HG03571 (cell line): ENCODE data around the gene LCLAT1.
"Not testable (repeated sequence)": the region's sequence is repeated elsewhere in the genome, so short reads cannot be mapped to it uniquely, and the experiment has no call there.

Source experiments
- ATAC-seq: cut with Tn5 transposase; IDR thresholded peaks from one replicate; pipeline ENCODE4 v1.9.1; 2021; ENCODE audit not compliant: unreplicated experiment

LCLAT1 gene

DNA sequence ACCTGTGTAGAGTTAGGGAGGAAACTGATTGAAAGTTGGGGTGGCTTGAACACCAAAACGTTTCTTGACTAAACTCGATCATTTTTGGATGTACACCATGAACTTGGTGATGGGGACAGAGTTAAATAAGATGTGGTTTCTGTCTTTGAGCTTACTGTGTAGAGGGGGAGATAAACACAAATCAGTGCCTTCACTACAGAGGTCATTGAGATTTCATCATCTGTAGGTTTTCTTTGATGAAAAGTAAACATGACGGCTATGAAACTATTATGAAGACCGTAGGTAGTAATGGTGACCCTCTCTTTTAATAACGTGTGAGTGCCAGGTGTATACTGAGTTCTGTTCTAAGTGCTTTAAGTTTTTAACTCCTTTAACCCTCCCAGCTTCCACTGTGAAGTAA is 6.5 kb downstream of the LCLAT1 start:
- ATAC-seq, result no peak

DNA sequence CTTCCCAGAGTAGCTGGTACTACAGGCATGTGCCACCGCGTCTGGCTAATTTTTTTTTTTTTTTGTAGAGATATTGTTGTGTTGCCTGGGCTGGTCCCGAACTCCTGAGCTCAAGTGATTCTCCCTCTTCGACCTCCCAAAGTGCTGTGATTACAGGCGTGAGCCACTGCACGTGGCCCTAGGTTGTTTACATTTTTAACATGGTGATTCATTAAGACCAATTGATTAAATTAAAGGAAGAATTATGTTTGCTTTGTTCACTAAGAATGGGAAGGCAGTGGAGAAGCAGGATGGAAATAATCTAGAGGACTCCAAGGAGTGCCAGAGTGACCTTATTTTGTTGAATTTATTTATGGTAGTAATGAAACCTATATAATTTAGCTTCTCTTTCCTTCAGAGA is 7.5 kb downstream of the LCLAT1 start:
- no peak for ATAC-seq

DNA sequence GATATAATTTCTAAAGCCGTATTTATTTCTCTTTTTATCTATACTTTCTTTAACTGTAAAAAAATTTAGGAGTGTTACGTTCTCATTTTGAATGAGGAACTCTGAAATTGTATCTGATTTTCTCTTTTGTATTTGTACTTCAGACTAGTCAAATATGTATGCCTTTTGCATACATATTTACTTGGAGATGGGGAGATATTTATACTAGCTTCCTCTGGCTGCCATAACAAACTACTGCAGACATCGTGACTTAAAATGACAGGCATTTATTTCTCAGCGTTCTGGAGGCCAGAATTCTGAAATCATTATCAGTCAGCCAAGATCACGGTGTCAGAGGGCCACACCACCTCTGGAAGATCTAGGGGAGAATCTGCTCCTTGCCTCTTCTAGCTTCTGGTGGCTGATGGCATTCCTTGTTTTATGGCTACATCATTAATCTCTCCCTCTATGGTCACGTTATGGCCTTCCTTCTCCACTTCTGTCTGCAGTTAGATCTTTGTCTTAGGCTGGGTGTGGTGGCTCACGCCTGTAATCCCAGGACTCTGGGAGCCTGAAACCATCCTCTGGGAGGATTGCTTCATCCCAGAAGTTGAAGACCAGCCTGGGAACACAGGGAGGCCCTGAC is 8.2 kb downstream of the LCLAT1 start:
- ATAC-seq, result no peak

DNA sequence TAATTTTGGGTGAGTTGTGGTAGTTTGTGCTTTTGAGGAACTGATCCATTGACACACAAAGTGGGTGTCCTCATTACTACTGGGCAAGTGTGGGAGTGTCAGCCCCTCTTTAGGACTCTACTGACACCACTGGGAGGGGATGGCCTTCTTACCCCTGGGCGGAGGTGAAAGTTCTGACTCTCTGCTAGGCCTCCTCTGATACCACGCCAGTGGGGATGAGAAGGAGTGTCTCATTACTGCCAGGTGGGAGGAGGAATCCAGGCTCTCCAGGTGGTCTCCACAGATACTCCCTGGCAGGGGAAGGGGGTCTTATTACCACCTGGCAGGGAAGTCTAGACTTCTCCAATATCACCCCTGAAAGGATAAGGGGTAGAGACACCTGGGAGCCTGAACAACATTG is 9.1 kb downstream of the LCLAT1 start:
- ATAC-seq, result no peak

DNA sequence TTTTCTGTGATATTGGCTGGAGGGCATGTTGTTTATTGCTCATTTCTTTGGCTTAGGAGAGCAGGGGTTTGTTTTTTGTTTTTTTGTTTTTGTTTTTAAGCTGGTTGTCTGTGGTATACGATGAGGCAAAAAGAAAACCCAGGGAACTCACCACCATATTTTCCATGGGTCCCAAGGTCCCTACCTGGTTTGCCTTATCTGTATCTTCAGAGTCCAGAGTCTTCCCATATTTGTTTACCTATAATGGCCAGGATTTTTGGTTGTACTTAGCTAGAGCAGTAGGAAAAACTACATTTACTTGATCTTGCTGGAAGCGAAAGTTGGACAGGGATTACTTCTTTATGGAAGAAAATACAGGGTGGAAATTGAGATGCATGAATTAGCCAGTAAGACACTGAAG is 9.5 kb downstream of the LCLAT1 start:
- ATAC-seq, result no peak

DNA sequence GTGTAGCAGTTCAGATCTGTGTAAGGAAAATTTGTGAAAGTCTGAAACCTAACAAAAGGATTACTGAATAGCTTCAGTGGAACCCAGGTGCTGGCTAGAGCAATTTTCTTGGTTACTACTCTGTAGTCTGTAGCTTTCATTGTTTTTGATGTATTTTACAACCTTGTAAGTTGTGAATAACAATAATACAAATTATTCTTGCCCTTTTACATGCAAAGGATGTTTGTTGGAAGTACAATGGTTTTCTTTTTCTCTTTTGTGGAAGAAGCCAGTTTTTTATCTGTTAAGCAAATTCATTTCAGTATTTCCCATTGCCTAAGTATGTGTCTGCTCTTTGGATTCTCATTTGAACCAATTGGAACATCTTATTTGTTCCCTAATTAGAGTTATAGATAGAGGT is 10.2 kb downstream of the LCLAT1 start:
- no peak for ATAC-seq

DNA sequence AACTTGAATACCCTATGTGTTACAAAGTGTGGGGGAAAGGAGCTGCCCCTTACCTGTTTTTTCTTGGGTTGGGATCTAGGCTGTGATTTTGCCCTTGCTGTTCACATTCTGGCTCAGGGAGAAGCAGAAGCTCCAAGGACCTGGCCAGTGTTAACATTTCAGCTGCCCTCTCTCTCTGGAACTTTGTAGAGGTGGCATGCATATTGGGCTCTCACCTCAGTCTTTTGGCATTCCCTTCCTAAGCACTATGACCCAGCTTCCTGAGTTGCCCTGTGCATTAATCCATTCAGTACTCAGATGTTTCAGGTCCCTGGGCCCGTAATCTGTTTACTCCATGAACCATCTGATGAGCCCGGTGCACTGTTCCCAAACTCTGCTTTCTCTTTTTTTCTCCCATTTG is 12.1 kb downstream of the LCLAT1 start:
- ATAC-seq, result no peak

DNA sequence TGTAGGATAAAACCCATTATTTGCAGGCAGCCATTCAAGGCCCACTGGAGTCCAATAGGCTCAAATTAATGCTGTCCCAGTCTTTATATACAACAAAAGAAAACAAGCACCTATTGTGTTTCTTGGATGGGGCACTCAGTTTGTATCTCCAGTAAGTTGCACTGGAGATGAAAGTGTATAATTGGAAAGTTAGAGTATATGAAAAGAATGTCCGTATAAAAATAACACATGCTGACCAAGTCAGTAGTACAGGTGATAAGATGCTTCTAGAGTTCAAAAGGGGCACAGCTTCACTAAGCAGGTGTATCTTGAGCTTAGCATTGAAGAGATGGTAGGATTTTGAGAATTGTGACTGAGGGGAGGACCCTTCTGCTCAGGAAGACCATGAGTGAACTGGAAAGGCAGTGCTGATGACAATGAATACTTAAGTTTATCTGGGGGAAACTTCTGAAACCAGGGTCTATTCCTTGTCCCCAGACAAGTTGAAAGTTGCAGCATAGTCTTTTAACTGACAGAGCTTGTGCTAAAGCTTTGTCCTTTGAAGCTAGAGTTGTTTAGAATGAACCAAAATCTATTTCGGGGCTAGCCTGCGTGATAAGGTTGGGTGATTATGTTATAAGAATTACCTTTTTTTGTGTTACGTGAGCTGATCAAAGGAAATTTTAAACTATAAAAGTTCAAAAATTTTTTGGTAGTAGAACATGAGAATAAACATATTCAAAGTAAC is 15.2 kb downstream of the LCLAT1 start:
- ATAC-seq, result no peak

DNA sequence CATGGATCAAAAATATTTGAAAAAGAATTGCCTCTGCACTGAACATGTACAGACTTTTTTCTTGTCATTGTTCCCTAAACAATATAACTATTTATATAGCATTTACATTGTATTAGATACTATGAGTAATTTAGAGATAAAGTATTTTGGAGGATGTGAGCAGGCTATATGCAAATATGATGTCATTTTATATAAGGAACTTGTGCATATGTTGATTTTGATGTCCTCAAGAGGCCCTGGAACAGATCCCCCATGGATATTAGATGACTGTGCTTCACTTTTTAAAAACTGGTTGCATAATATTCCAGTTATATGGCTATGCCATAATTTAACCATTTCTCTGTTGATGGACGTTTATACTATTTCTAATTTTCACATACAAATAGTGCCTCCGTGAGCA is 16.5 kb downstream of the LCLAT1 start:
- ATAC-seq, result no peak

DNA sequence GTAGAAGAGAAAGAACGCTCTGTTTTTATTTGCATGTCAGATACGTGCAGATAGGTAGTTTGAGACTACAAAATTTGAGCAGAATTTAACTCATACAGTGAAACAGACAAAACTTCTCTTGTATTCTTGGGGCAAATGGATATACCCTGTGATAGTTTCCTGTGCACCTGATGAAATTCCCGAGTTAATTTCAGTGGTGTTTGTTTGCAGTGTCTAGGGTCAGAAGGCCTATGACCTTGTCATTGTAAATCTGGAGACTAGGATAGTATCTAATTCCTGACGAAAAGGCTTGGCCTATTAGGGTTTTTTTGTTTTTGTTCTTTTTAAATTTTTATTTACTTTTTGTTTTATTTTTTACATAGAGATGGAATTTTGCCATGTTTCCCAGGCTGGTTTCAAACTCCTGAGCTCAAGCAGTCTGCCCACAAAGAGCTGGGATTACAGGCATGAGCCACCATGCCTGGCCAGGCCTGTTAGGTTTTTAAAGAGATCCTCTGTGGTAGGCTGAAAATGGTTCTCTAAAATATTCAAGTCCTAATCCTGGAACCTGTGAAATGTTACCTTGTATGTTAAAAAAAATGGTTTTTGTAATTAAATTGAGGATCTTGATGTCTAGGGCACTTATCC is 17.6 kb downstream of the LCLAT1 start:
- ATAC-seq, result no peak

DNA sequence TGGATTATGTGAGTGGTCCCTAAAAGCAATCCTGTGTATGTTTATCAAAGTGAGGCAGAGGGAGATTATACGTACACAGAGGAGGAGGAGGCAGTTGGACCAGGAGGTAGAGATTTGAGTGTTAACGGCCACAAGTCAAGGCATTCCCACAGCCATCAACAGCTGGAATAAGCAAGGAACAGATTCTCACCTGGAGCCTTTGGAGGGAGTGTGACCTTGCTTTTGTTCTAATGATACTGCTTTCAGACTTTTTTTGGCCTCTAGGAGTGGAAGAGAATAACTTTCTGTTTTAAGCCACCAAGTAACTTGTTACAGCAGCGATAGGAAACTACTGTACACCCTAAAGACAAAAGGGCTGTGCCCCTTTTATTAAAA is 18.1 kb downstream of the LCLAT1 start:
- no peak for ATAC-seq

DNA sequence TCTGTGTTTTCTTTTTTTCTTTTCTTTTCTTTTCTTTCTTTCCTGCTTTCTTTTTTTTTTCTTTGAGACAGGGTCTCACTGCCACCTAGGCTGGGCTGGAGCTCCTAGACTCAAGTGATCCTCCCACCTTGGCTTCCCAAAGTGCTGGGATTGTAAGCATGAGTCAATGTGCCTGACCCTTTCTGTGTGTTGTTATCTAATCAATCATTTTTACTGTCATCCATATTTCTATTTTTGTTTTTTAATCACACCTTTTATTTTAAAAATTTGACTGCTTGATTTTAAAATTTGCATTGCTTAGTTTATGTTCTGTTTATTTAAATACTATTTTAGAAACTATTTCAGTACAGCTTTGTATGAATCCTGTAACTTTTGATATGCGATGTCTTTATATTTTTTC is 19.2 kb downstream of the LCLAT1 start:
- no peak for ATAC-seq

DNA sequence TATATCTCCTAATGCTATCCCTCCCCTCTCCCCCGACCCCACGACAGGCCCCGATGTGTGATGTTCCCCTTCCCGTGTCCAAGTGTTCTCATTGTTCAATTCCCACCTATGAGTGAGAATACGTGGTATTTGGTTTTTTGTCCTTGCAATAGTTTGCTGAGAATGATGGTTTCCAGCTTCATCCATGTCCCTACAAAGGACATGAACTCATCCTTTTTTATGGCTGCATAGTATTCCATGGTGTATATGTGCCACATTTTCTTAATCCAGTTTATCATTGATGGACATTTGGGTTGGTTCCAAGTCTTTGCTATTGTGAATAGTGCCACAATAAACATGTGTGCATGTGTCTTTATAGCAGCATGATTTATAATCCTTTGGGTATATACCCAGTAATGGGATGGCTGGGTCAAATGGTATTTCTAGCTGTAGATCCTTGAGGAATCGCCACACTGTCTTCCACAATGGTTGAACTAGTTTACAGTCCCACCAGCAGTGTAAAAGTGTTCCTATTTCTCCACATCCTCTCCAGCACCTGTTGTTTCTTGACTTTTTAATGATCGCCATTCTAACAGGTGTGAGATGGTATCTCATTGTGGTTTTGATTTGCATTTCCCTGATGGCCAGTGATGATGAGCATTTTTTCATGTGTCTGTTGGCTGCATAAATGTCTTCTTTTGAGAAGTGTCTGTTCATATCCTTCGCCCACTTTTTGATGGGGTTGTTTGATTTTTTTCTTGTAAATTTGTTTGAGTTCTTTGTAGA is 20.2 kb downstream of the LCLAT1 start:
- not testable (repeated sequence) for ATAC-seq

DNA sequence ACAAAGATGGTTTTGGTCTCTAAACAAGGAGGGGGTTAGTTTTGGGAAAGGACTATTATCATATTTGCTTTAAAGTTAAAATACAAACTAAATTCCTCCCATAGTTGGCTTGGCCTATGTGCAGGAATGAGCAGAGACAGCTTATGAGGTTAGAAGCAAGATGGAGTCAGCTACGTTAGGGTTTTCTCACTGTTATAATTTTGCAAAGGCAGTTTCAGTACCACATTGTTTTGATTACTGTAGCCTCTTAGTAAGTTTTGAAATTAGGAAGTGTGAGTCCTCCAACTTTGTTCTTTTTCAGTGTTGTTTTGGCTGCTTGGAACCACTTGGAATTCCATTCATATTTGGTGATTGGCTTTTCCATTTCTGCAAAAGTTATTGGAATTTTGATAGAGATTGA is 23.4 kb downstream of the LCLAT1 start:
- no peak for ATAC-seq

DNA sequence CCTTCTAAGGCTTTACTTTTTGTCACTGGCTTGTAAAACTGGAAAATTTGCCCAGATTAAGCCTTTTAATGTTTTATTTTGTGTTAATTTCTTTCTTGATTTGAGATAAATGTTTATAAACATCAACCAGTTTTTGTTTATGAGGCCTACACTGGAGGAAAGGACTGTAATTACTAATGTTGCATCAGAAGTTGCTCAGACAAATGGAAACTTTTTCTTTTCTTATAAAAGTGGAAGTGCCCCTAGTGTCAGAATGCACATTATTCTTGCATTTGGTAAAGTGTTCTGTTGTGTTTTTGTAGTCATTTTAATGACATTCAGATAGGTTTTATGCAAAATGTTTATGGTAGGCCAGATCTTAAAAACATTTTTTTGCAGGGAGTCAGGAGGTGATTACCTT is 25.3 kb downstream of the LCLAT1 start:
- ATAC-seq, result no peak

DNA sequence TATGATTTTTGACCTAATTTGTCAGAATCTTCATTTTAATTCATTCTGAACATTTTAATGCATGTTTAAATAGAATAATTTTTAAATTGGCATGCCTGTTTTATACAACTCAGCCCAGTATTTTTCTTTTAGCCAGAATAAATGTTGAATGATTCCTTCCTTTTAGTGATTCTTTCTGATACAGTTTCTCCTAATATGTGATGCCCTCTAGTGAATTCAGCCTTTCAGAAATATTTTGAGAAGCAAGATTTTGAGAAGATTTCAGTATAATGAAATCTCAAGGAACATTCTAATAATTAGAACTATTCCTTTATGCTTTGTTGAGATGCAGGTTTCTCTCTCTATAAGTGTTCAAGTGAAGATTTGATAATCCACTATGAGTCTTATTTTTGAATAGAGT is 28.5 kb downstream of the LCLAT1 start:
- no peak for ATAC-seq

DNA sequence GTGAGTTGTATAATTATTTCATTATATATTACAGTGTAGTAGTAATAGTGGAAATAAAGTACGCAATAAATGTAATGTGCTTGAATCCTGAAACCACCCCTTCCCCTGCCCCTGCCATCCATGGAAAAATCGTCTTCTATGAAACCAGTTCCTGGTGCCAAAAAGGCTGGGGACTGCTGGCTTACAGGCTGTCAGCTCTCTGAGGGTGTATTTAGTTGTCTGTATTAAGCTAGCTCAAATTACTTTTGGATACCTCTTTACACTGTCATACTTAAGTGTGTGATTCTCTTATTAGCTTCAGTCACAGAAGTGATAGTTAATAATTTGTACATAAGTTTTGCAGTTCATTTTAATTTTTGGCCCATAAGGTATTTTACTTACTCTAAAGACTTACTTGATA is 29.6 kb downstream of the LCLAT1 start:
- ATAC-seq, result no peak

DNA sequence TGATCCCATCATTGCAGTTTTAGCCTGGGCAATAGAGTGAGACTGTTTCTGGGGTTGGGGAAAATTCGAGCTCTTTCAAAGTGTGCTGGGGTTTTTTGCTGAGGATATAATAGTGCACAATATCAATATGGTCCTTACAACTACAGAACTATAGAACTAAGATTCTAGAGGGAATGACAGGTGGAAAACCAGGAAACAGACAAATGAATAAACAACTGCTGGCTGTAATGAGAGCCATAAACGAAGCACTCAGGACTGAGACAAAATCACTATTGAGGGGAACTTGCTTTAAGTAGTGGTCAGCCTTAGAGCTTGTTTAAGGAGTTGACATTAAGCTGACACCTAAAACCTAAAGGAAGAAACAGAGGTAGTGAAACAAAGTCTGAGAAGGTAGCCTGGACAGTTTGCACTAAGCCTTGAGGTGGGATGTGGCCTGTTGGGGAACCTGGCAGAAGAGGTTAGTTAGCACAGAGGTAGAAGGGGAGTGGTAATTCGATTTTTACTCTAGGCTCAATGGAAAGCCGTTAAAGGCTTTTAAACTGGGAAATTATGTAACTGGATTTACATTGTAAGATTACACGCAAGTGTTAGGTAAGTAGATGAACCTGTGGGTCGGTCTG is 33.8 kb downstream of the LCLAT1 start:
- no peak for ATAC-seq

DNA sequence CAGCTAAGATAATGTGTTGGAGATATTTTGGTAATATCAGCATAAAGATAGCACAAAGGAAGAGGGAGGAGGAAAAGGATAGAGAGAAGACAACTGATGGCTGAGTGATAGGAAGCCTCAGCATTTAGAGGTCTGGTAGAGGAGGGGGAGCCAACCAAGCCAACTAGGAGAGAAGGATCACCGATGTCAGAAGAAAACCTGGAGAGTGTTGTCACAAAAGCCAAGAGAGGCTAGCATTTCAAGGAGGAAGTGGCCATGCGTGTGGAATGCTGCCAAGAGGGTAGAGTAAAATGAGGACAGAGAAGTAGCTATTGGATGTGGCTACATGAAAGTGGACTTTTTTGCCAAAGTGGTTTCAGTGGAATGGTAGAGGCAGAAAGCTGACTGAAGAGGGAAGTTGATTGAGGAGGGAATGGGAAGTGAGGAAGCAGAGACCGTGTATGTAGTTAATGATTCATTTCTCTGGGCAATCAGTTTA is 34.3 kb downstream of the LCLAT1 start:
- ATAC-seq, result no peak

DNA sequence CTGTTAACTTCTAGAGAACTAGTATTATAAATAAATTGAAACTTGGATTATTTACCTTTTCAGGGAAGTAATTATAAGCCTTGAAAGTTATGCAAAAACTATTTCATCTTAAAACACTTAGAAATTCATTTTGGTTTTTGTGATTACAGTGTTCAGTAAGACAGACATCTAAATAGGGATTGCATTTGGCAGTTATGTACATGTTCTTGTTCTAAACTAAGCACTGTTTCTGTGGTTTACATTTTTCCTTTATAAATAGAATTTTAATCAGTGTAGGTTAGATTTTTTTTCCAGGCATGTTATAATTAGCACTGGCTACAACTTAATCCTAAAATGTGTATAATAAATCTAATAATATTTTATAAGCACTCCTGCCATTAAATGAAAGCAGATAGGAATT is 35.0 kb downstream of the LCLAT1 start:
- ATAC-seq, result no peak

DNA sequence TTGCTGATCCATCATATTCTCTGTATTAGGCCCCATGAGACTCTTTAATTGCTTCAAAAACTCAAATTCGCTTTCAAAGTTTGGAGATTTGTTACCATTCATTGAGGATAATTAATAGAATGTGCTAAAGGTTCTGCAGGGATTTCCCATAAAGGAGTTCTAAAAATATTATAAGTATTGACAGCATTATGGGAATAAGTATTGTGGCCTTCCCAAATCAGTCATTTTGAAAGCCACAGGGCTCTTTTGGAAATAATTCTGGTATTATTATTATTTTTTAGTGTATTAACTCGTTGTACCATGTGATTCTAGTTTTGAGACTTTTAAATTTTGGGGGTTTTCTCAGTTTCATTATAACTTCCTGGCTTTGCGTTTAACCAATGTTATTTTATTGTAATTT is 37.1 kb downstream of the LCLAT1 start:
- ATAC-seq, result no peak
